ENCODE data around the gene ATP8B4. TPM values are rescaled to one million over a fixed set of nuclear protein-coding genes. Genes with fewer than 3 reads are reported as not detected.
A peak's percentile ranks its signal among the peaks of the same experiment; 100 is the strongest.

Gene ATP8B4
- total and polyA plus RNA-seq, 12 donors = 0.39 to 5.3 (median 1.6) TPM

- no peak for TF ChIP-seq CTCF (IDR thresholded peaks at IDR 0.05)
- DNase-seq = no peak
- intact Hi-C loops (cut with DNase I) = loop anchor here in 4 of 10 donors (5.0 to 10.0 kb wide), 4 partner anchors 173 to 815 kb away; partner anchors contain the start of genes DTWD1 (in 1 of the 4) and FAM227B (in 1 of the 4)
Observed at GRCh38 chr15:50049871-50050270, 69.2 kb downstream of the ATP8B4 start.

GRCh38 chr15:50046867-50047266 lies 72.2 kb downstream of the ATP8B4 start:
- no peak for TF ChIP-seq CTCF (IDR thresholded peaks at IDR 0.05)
- H3K36me3 ChIP-seq = peaks cover 0 to 13% (median 0%) of the 10 kb centered on the region in 9 donors
- H3K4me3 ChIP-seq = no peak overlapping the region
- no peaks in the 10 kb centered on the region for H3K27me3 ChIP-seq
- intact Hi-C loops (cut with DNase I) = no loop called here
- ATAC-seq (no peak), DNase-seq (no peak)
- no peak overlapping the region for H3K27ac ChIP-seq
- peaks cover 0 to 8% (median 0%) of the 10 kb centered on the region in 9 donors for H3K4me1 ChIP-seq
- 56 to 67% methylated on average over 2 of the region's 2 CpGs for WGBS, 2 donors
- peaks cover 0 to 23% (median 12%) of the 10 kb centered on the region in 11 donors for H3K9me3 ChIP-seq

More at GRCh38 chr15:50049871-50050270, 69.2 kb downstream of the ATP8B4 start:
- no peak for ATAC-seq
- H3K4me1 ChIP-seq = peaks cover 0 to 35% (median 0%) of the 10 kb centered on the region in 9 donors
- no peak overlapping the region for H3K4me3 ChIP-seq
- no peaks in the 10 kb centered on the region for H3K36me3 ChIP-seq
- no peaks in the 10 kb centered on the region for H3K27me3 ChIP-seq
- H3K9me3 ChIP-seq = peaks cover 0 to 7% (median 0%) of the 10 kb centered on the region in 11 donors
- H3K27ac ChIP-seq = no peak overlapping the region

GRCh38 chr15:50046159-50046558 lies 72.9 kb downstream of the ATP8B4 start:
- no peak for TF ChIP-seq CTCF (IDR thresholded peaks at IDR 0.05)
- no peaks in the 10 kb centered on the region for H3K27me3 ChIP-seq
- peaks cover 0 to 13% (median 0%) of the 10 kb centered on the region in 9 donors for H3K36me3 ChIP-seq
- ATAC-seq (no peak), DNase-seq (no peak)
- peaks cover 0 to 1% (median 0%) of the 10 kb centered on the region in 9 donors for H3K4me1 ChIP-seq
- 68 to 69% methylated on average over 1 of the region's 1 CpG for WGBS, 2 donors
- H3K27ac ChIP-seq = no peak overlapping the region
- H3K4me3 ChIP-seq = no peak overlapping the region
- intact Hi-C loops (cut with DNase I) = no loop called here
- peaks cover 0 to 25% (median 12%) of the 10 kb centered on the region in 11 donors for H3K9me3 ChIP-seq

- intact Hi-C loops (cut with DNase I) = no loop called here
- WGBS, 2 donors = 32 to 40% methylated on average over 2 of the region's 2 CpGs
- H3K4me3 ChIP-seq = no peak overlapping the region
Observed at GRCh38 chr15:50044904-50045303, 74.1 kb downstream of the ATP8B4 start.

More at GRCh38 chr15:50044904-50045303, 74.1 kb downstream of the ATP8B4 start:
- no peak for TF ChIP-seq CTCF (IDR thresholded peaks at IDR 0.05)
- no peaks in the 10 kb centered on the region for H3K4me1 ChIP-seq
- no peak for DNase-seq
- no peak for ATAC-seq
- peaks cover 0 to 13% (median 0%) of the 10 kb centered on the region in 9 donors for H3K36me3 ChIP-seq
- H3K9me3 ChIP-seq = peaks cover 0 to 25% (median 12%) of the 10 kb centered on the region in 11 donors
- no peaks in the 10 kb centered on the region for H3K27me3 ChIP-seq
- H3K27ac ChIP-seq = peak overlapping the region in 1 of 10 donors; percentile 8
